Fibroblast of lung (primary cell): Measurements from ENCODE around the gene FPR1. TPM values are rescaled to one million over a fixed set of nuclear protein-coding genes. Genes with fewer than 3 reads are reported as not detected.

Source experiments
- DNase-seq, 2 donors: peaks; one replicate each; pipeline versions ENCODE4 v3.0.0 to v3.0.0-alpha.2; 2010; ENCODE audit warnings: low read depth in 2 of 2
- H2AFZ ChIP-seq: 2 replicates; pipeline ENCODE4 v1.5.1; 2012; ENCODE audit warnings: low read length, control low read depth, inconsistent platforms
- H3K27ac ChIP-seq: 2 replicates; pipeline ENCODE4 v1.5.1; 2011; ENCODE audit warnings: low read length, control low read depth; ENCODE audit not compliant: insufficient read depth
- H3K27me3 ChIP-seq: 2 replicates; pipeline ENCODE4 v1.5.1; 2011; ENCODE audit warnings: mild to moderate bottlenecking, low read length; ENCODE audit not compliant: control insufficient read depth, insufficient read depth
- H3K36me3 ChIP-seq: 2 replicates; pipeline ENCODE4 v1.5.1; 2011; ENCODE audit warnings: low read length; ENCODE audit not compliant: control insufficient read depth, insufficient read depth
- H3K4me1 ChIP-seq: 2 replicates; pipeline ENCODE4 v1.5.1; 2011; ENCODE audit warnings: low read length; ENCODE audit not compliant: control insufficient read depth, insufficient read depth; ENCODE audit errors: extremely low read depth
- H3K4me2 ChIP-seq: 2 replicates; pipeline ENCODE4 v1.5.1; 2011; ENCODE audit warnings: low read length, control low read depth; ENCODE audit not compliant: insufficient read depth; ENCODE audit errors: extremely low read depth
- H3K4me3 ChIP-seq, 4 experiments: fragments of 200-600 bp in 1 of 4; sonication (generic) in 1 of 4; replicated peaks in 1 of 4; 2 replicates each; pipeline ENCODE4 v1.5.1; 2011 to 2016; ENCODE audit warnings: low read length in 4 of 4, low read depth in 3 of 4, mild to moderate bottlenecking in 3 of 4, control low read depth in 2 of 4, inconsistent platforms in 1 of 4, mixed read lengths in 1 of 4; ENCODE audit not compliant: insufficient read depth in 1 of 4; ENCODE audit errors: control extremely low read depth in 1 of 4
- H3K79me2 ChIP-seq: 2 replicates; pipeline ENCODE4 v1.5.1; 2012; ENCODE audit warnings: mild to moderate bottlenecking, low read length, inconsistent platforms; ENCODE audit not compliant: control insufficient read depth, insufficient read depth
- H3K9ac ChIP-seq: 2 replicates; pipeline ENCODE4 v1.5.1; 2011; ENCODE audit warnings: mild to moderate bottlenecking, low read length, control low read depth; ENCODE audit not compliant: insufficient read depth
- H3K9me3 ChIP-seq: 2 replicates; pipeline ENCODE4 v1.5.1; 2012; ENCODE audit warnings: low read depth, low read length; ENCODE audit not compliant: control insufficient read depth, insufficient read depth
- H4K20me1 ChIP-seq: 2 replicates; pipeline ENCODE4 v1.5.1; 2011; ENCODE audit warnings: low read length; ENCODE audit not compliant: control insufficient read depth, insufficient read depth; ENCODE audit errors: extremely low read depth
- CTCF ChIP-seq, 2 donors: IDR thresholded peaks in 1 of 2; conservative IDR thresholded peaks in 1 of 2; 1 replicate in 1 of 2; 2 replicates in 1 of 2; pipeline ENCODE4 v1.5.1; 2011 to 2012; ENCODE audit warnings: low read length in 2 of 2, control low read depth in 1 of 2, inconsistent platforms in 1 of 2, low read depth in 1 of 2, mild to moderate bottlenecking in 1 of 2
- EZH2 ChIP-seq: IDR thresholded peaks from 2 replicates; pipeline ENCODE4 v1.5.1; 2012; ENCODE audit warnings: low read length, control low read depth, mild to moderate bottlenecking; ENCODE audit errors: missing control alignments
- polyA plus RNA-seq, 2 donors: library from polyadenylated mRNA; depleted of rRNA in 1 of 2; stranded (reverse) in 1 of 2; unstranded in 1 of 2; fragments of >200 nt; gene quantifications; 2 replicates each; pipeline ENCODE4 v1.2.1, GENCODE V29; 2011 to 2012; ENCODE audit warnings: missing spikeins in 1 of 2
- total RNA-seq: library from RNA; depleted of rRNA; stranded (reverse); fragments of >200 nt; gene quantifications from 2 replicates; pipeline ENCODE4 v1.2.1, GENCODE V29; 2014

Gene FPR1
- total and polyA plus RNA-seq, 2 donors (not counting 1 experiment from before 2014, with no cell fraction given) = 0.14 TPM; not detected in 1

DNA sequence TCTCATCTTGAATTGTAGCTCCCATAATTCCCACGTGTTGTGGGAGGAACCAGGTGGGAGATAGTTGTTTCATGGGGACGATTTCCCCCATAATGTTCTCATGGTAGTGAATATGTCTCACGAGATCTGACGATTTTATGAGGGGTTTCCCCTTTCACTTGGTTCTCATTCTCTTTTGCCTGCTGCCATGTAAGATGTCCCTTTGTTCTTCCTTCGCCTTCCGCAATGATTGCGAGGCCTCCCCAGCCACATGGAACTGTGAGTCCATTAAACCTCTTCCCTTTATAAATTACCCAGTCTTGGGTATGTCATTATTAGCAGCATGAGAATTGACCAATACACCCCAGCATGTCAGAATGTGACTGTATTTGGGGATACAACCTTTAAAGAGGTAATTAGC is 3.9 kb upstream of the FPR1 start:
- no peak overlapping the region for H3K27ac ChIP-seq
- H3K4me1 ChIP-seq = no peaks in the 10 kb centered on the region
- H4K20me1 ChIP-seq = no peaks in the 10 kb centered on the region
- H2AFZ ChIP-seq = no peak overlapping the region
- no peaks in the 10 kb centered on the region for H3K9me3 ChIP-seq
- H3K4me3 ChIP-seq = no peak overlapping the region
- DNase-seq = no peak
- H3K9ac ChIP-seq = no peak overlapping the region
- H3K4me2 ChIP-seq = no peak overlapping the region
- H3K79me2 ChIP-seq = no peaks in the 10 kb centered on the region
- no peaks in the 10 kb centered on the region for H3K36me3 ChIP-seq
- TF ChIP-seq CTCF (conservative IDR thresholded peaks at IDR 0.05 in 1 of 2, IDR thresholded peaks at IDR 0.05 in 1 of 2; ENCODE audit: low read depth in 1 of 2, low read length in 2 of 2) (no peak), EZH2 (no peak)
- H3K27me3 ChIP-seq = no peaks in the 10 kb centered on the region

GRCh38 chr19:51754770-51755169 is 3.1 kb upstream of the FPR1 start:
- Histone ChIP-seq H3K4me1 (no peaks in the 10 kb centered on the region), H3K9me3 (no peaks in the 10 kb centered on the region), H3K27ac (no peak overlapping the region), H2AFZ (no peak overlapping the region), H3K79me2 (no peaks in the 10 kb centered on the region), H3K4me3 (no peak overlapping the region), H3K9ac (no peak overlapping the region), H3K4me2 (no peak overlapping the region), H3K27me3 (no peaks in the 10 kb centered on the region), H4K20me1 (no peaks in the 10 kb centered on the region), H3K36me3 (no peaks in the 10 kb centered on the region)
- TF ChIP-seq EZH2 = no peak
- no peak for TF ChIP-seq CTCF (conservative IDR thresholded peaks at IDR 0.05 in 1 of 2, IDR thresholded peaks at IDR 0.05 in 1 of 2; ENCODE audit: low read depth in 1 of 2, low read length in 2 of 2)
- no peak for DNase-seq

GRCh38 chr19:51754109-51754508 is 2.4 kb upstream of the FPR1 start:
- Histone ChIP-seq H4K20me1 (no peaks in the 10 kb centered on the region), H3K27me3 (no peaks in the 10 kb centered on the region), H3K4me2 (no peak overlapping the region), H3K4me3 (no peak overlapping the region), H3K9me3 (no peaks in the 10 kb centered on the region), H3K36me3 (no peaks in the 10 kb centered on the region), H3K79me2 (no peaks in the 10 kb centered on the region), H3K27ac (no peak overlapping the region), H3K9ac (no peak overlapping the region), H3K4me1 (no peaks in the 10 kb centered on the region), H2AFZ (no peak overlapping the region)
- TF ChIP-seq CTCF (conservative IDR thresholded peaks at IDR 0.05 in 1 of 2, IDR thresholded peaks at IDR 0.05 in 1 of 2; ENCODE audit: low read depth in 1 of 2, low read length in 2 of 2) (no peak), EZH2 (no peak)
- no peak for DNase-seq
